ENCODE results near the gene BTBD8. TPM values are rescaled to one million over a fixed set of nuclear protein-coding genes. Genes with fewer than 3 reads are reported as not detected.

BTBD8 gene
- polyA plus RNA-seq, 1 donor = 8.6 TPM

GRCh38 chr1:92186081-92186480 lies 105.9 kb downstream of the BTBD8 start:
- H3K9me3 ChIP-seq (ENCODE audit: control insufficient read depth, low read depth, low read length) = no peaks in the 10 kb centered on the region
- no peaks in the 10 kb centered on the region for H3K27me3 ChIP-seq (ENCODE audit: control insufficient read depth, insufficient read depth, low read length)
- H3K4me1 ChIP-seq (ENCODE audit: control insufficient read depth, insufficient read depth, low read length) = no peaks in the 10 kb centered on the region
- H3K4me3 ChIP-seq (ENCODE audit: low read length) = no peak overlapping the region
- no peak for DNase-seq
- H3K36me3 ChIP-seq (ENCODE audit: control insufficient read depth, insufficient read depth, low read length) = peaks cover 6% of the 10 kb centered on the region
- H3K27ac ChIP-seq (ENCODE audit: low read length) = no peak overlapping the region
- WGBS (ENCODE audit: insufficient coverage, low lambda C conversion rate) = no CpG with 5 or more reads among the region's 1 CpG

- 100% methylated on average over 1 of the region's 7 CpGs for WGBS (ENCODE audit: insufficient coverage, low lambda C conversion rate)
- no peaks in the 10 kb centered on the region for H3K27me3 ChIP-seq (ENCODE audit: control insufficient read depth, insufficient read depth, low read length)
- no peak overlapping the region for H3K4me3 ChIP-seq (ENCODE audit: low read length)
- no peaks in the 10 kb centered on the region for H3K9me3 ChIP-seq (ENCODE audit: control insufficient read depth, low read depth, low read length)
- peaks cover 3% of the 10 kb centered on the region for H3K36me3 ChIP-seq (ENCODE audit: control insufficient read depth, insufficient read depth, low read length)
- no peaks in the 10 kb centered on the region for H3K4me1 ChIP-seq (ENCODE audit: control insufficient read depth, insufficient read depth, low read length)
- no peak overlapping the region for H3K27ac ChIP-seq (ENCODE audit: low read length)
- DNase-seq = no peak
Observed at GRCh38 chr1:92188436-92189255, 108.5 kb downstream of the BTBD8 start.

- no CpG with 5 or more reads among the region's 2 CpGs for WGBS (ENCODE audit: insufficient coverage, low lambda C conversion rate)
- H3K27ac ChIP-seq (ENCODE audit: low read length) = no peak overlapping the region
Observed at GRCh38 chr1:92191726-92192125, 111.6 kb downstream of the BTBD8 start.

GRCh38 chr1:92192246-92192645 lies 112.1 kb downstream of the BTBD8 start:
- Histone ChIP-seq H3K27ac (ENCODE audit: low read length) (no peak overlapping the region), H3K36me3 (ENCODE audit: control insufficient read depth, insufficient read depth, low read length) (no peaks in the 10 kb centered on the region), H3K9me3 (ENCODE audit: control insufficient read depth, low read depth, low read length) (no peaks in the 10 kb centered on the region), H3K4me3 (ENCODE audit: low read length) (no peak overlapping the region), H3K4me1 (ENCODE audit: control insufficient read depth, insufficient read depth, low read length) (no peaks in the 10 kb centered on the region), H3K27me3 (ENCODE audit: control insufficient read depth, insufficient read depth, low read length) (no peaks in the 10 kb centered on the region)
- DNase-seq = no peak
- WGBS (ENCODE audit: insufficient coverage, low lambda C conversion rate) = no CpG with 5 or more reads among the region's 9 CpGs

More at GRCh38 chr1:92191726-92192125, 111.6 kb downstream of the BTBD8 start:
- no peaks in the 10 kb centered on the region for H3K4me1 ChIP-seq (ENCODE audit: control insufficient read depth, insufficient read depth, low read length)
- DNase-seq = no peak
- H3K36me3 ChIP-seq (ENCODE audit: control insufficient read depth, insufficient read depth, low read length) = no peaks in the 10 kb centered on the region
- H3K9me3 ChIP-seq (ENCODE audit: control insufficient read depth, low read depth, low read length) = no peaks in the 10 kb centered on the region
- H3K27me3 ChIP-seq (ENCODE audit: control insufficient read depth, insufficient read depth, low read length) = no peaks in the 10 kb centered on the region
- H3K4me3 ChIP-seq (ENCODE audit: low read length) = no peak overlapping the region

GRCh38 chr1:92194511-92194910 lies 114.4 kb downstream of the BTBD8 start:
- no peak overlapping the region for H3K4me3 ChIP-seq (ENCODE audit: low read length)
- DNase-seq = no peak
- no peak overlapping the region for H3K27ac ChIP-seq (ENCODE audit: low read length)
- 83% methylated on average over 1 of the region's 1 CpG for WGBS (ENCODE audit: insufficient coverage, low lambda C conversion rate)
- H3K4me1 ChIP-seq (ENCODE audit: control insufficient read depth, insufficient read depth, low read length) = no peaks in the 10 kb centered on the region
- no peaks in the 10 kb centered on the region for H3K27me3 ChIP-seq (ENCODE audit: control insufficient read depth, insufficient read depth, low read length)
- no peaks in the 10 kb centered on the region for H3K9me3 ChIP-seq (ENCODE audit: control insufficient read depth, low read depth, low read length)
- no peaks in the 10 kb centered on the region for H3K36me3 ChIP-seq (ENCODE audit: control insufficient read depth, insufficient read depth, low read length)

- DNase-seq = no peak
- H3K4me1 ChIP-seq (ENCODE audit: control insufficient read depth, insufficient read depth, low read length) = no peaks in the 10 kb centered on the region
- no peak overlapping the region for H3K4me3 ChIP-seq (ENCODE audit: low read length)
- H3K9me3 ChIP-seq (ENCODE audit: control insufficient read depth, low read depth, low read length) = no peaks in the 10 kb centered on the region
- WGBS (ENCODE audit: insufficient coverage, low lambda C conversion rate) = no CpG with 5 or more reads among the region's 5 CpGs
- H3K27me3 ChIP-seq (ENCODE audit: control insufficient read depth, insufficient read depth, low read length) = no peaks in the 10 kb centered on the region
- no peaks in the 10 kb centered on the region for H3K36me3 ChIP-seq (ENCODE audit: control insufficient read depth, insufficient read depth, low read length)
- no peak overlapping the region for H3K27ac ChIP-seq (ENCODE audit: low read length)
Observed at GRCh38 chr1:92201973-92202372, 121.8 kb downstream of the BTBD8 start.

GRCh38 chr1:92203105-92203504 lies 123.0 kb downstream of the BTBD8 start:
- no peaks in the 10 kb centered on the region for H3K27me3 ChIP-seq (ENCODE audit: control insufficient read depth, insufficient read depth, low read length)
- H3K27ac ChIP-seq (ENCODE audit: low read length) = no peak overlapping the region

GRCh38 chr1:92210701-92211100 lies 130.6 kb downstream of the BTBD8 start:
- no CpG with 5 or more reads among the region's 2 CpGs for WGBS (ENCODE audit: insufficient coverage, low lambda C conversion rate)

More at GRCh38 chr1:92203105-92203504, 123.0 kb downstream of the BTBD8 start:
- H3K4me1 ChIP-seq (ENCODE audit: control insufficient read depth, insufficient read depth, low read length) = no peaks in the 10 kb centered on the region
- no peaks in the 10 kb centered on the region for H3K9me3 ChIP-seq (ENCODE audit: control insufficient read depth, low read depth, low read length)
- DNase-seq = no peak
- H3K4me3 ChIP-seq (ENCODE audit: low read length) = no peak overlapping the region
- no peaks in the 10 kb centered on the region for H3K36me3 ChIP-seq (ENCODE audit: control insufficient read depth, insufficient read depth, low read length)

GRCh38 chr1:92211166-92211565 lies 131.0 kb downstream of the BTBD8 start:
- H3K9me3 ChIP-seq (ENCODE audit: control insufficient read depth, low read depth, low read length) = no peaks in the 10 kb centered on the region
- no CpG with 5 or more reads among the region's 2 CpGs for WGBS (ENCODE audit: insufficient coverage, low lambda C conversion rate)
- no peak overlapping the region for H3K4me3 ChIP-seq (ENCODE audit: low read length)
- H3K36me3 ChIP-seq (ENCODE audit: control insufficient read depth, insufficient read depth, low read length) = no peaks in the 10 kb centered on the region
- no peaks in the 10 kb centered on the region for H3K4me1 ChIP-seq (ENCODE audit: control insufficient read depth, insufficient read depth, low read length)
- DNase-seq = no peak
- H3K27ac ChIP-seq (ENCODE audit: low read length) = no peak overlapping the region
- H3K27me3 ChIP-seq (ENCODE audit: control insufficient read depth, insufficient read depth, low read length) = no peaks in the 10 kb centered on the region

More at GRCh38 chr1:92210701-92211100, 130.6 kb downstream of the BTBD8 start:
- no peaks in the 10 kb centered on the region for H3K27me3 ChIP-seq (ENCODE audit: control insufficient read depth, insufficient read depth, low read length)
- H3K27ac ChIP-seq (ENCODE audit: low read length) = no peak overlapping the region
- H3K36me3 ChIP-seq (ENCODE audit: control insufficient read depth, insufficient read depth, low read length) = no peaks in the 10 kb centered on the region
- DNase-seq = no peak
- H3K4me3 ChIP-seq (ENCODE audit: low read length) = no peak overlapping the region
- H3K9me3 ChIP-seq (ENCODE audit: control insufficient read depth, low read depth, low read length) = no peaks in the 10 kb centered on the region
- H3K4me1 ChIP-seq (ENCODE audit: control insufficient read depth, insufficient read depth, low read length) = no peaks in the 10 kb centered on the region

- Histone ChIP-seq H3K36me3 (ENCODE audit: control insufficient read depth, insufficient read depth, low read length) (no peaks in the 10 kb centered on the region), H3K27me3 (ENCODE audit: control insufficient read depth, insufficient read depth, low read length) (no peaks in the 10 kb centered on the region), H3K27ac (ENCODE audit: low read length) (no peak within 1 kb of the TSS), H3K4me1 (ENCODE audit: control insufficient read depth, insufficient read depth, low read length) (no peaks in the 10 kb centered on the region), H3K9me3 (ENCODE audit: control insufficient read depth, low read depth, low read length) (peaks cover 3% of the 10 kb centered on the region), H3K4me3 (ENCODE audit: low read length) (no peak within 1 kb of the TSS)
- WGBS (ENCODE audit: insufficient coverage, low lambda C conversion rate) = no CpG with 5 or more reads among the region's 27 CpGs
- no peak for DNase-seq
Observed at GRCh38 chr1:92217721-92218120, 137.6 kb downstream of the BTBD8 start, which contains the start of gene C1orf146. Gene C1orf146 (plus strand): TSS chr1:92217915. CDS start chr1:92231421, 13,506 bp downstream.

- Histone ChIP-seq H3K4me1 (ENCODE audit: control insufficient read depth, insufficient read depth, low read length) (no peaks in the 10 kb centered on the region), H3K9me3 (ENCODE audit: control insufficient read depth, low read depth, low read length) (peaks cover 3% of the 10 kb centered on the region), H3K27me3 (ENCODE audit: control insufficient read depth, insufficient read depth, low read length) (no peaks in the 10 kb centered on the region), H3K4me3 (ENCODE audit: low read length) (no peak overlapping the region), H3K27ac (ENCODE audit: low read length) (no peak overlapping the region), H3K36me3 (ENCODE audit: control insufficient read depth, insufficient read depth, low read length) (no peaks in the 10 kb centered on the region)
- DNase-seq = no peak
- no CpG with 5 or more reads among the region's 14 CpGs for WGBS (ENCODE audit: insufficient coverage, low lambda C conversion rate)
Observed at GRCh38 chr1:92218559-92218958, 138.4 kb downstream of the BTBD8 start.

All from large intestine (tissue), 3 donors.